ENCODE results near the gene UBE2S.

DNA sequence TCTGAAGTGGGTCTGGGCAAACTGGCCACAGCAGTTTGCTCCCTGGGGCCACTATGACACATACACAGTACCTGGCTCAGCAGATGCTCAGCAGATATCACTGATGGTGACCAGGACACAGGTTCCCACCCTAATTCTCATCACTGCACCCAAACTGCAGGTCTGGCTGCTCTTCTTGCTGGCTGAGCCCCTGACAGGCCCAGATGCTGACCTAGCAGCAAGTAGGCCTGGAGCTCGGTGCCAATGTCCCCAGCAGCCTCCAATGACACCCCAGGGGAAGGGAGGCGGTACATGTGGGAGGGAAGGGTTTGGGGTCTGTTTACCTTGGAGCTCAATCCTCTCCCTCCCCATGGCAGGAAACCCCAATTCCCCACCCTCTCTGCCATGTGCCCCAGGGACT, 5.1 kb downstream of the UBE2S start:
- TF ChIP-seq, protein P1, sequence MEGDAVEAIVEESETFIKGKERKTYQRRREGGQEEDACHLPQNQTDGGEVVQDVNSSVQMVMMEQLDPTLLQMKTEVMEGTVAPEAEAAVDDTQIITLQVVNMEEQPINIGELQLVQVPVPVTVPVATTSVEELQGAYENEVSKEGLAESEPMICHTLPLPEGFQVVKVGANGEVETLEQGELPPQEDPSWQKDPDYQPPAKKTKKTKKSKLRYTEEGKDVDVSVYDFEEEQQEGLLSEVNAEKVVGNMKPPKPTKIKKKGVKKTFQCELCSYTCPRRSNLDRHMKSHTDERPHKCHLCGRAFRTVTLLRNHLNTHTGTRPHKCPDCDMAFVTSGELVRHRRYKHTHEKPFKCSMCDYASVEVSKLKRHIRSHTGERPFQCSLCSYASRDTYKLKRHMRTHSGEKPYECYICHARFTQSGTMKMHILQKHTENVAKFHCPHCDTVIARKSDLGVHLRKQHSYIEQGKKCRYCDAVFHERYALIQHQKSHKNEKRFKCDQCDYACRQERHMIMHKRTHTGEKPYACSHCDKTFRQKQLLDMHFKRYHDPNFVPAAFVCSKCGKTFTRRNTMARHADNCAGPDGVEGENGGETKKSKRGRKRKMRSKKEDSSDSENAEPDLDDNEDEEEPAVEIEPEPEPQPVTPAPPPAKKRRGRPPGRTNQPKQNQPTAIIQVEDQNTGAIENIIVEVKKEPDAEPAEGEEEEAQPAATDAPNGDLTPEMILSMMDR (IDR thresholded peaks at IDR 0.05) = no peak
- TF ChIP-seq EZH2 (IDR thresholded peaks at IDR 0.05; ENCODE audit: borderline replicate concordance, insufficient read depth, low read depth, low read length, poor library complexity, severe bottlenecking) = no peak
